ENCODE data around the gene GARIN5A. TPM values are rescaled to one million over a fixed set of nuclear protein-coding genes. Genes with fewer than 3 reads are reported as not detected.
A peak's percentile ranks its signal among the peaks of the same experiment; 100 is the strongest.

The GARIN5A gene
- total and polyA plus RNA-seq, 9 of the 15 experiments (the other 6 are each of a cell fraction or from before 2014, with no cell fraction given): 0.10 to 0.82 (median 0.23) TPM; not detected in 2

DNA sequence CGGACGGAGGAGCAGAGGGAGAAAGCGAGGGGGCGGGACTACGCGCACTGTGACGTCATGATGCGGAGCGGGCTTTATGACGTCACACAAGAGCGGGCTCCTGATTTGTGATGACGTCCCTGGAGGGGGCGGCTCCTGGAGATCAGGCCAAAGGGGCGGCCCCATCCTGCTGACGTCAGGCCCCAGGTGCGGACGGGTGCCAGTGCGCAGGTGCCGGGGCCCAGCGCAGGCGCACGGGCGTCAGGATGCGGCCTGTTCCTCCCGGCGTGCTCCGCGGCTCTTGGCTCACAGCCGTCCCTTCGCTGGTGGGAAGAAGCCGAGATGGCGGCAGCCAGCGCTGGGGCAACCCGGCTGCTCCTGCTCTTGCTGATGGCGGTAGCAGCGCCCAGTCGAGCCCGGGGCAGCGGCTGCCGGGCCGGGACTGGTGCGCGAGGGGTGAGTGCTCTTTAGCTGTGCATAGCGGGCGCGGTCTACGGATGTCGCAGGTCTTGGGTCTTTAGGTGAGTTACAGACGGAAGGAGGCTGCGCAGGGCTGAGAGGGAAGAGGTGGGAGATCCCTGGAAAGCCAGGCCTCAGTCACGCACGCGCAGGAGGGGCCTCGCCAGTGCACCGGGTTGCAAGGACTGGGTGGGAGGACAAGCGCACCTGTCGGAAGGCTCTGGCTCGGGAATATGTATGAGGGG lies at the start of gene GARIN5A, which contains the start of gene EMC10 (continued):
- TF ChIP-seq, protein P1, sequence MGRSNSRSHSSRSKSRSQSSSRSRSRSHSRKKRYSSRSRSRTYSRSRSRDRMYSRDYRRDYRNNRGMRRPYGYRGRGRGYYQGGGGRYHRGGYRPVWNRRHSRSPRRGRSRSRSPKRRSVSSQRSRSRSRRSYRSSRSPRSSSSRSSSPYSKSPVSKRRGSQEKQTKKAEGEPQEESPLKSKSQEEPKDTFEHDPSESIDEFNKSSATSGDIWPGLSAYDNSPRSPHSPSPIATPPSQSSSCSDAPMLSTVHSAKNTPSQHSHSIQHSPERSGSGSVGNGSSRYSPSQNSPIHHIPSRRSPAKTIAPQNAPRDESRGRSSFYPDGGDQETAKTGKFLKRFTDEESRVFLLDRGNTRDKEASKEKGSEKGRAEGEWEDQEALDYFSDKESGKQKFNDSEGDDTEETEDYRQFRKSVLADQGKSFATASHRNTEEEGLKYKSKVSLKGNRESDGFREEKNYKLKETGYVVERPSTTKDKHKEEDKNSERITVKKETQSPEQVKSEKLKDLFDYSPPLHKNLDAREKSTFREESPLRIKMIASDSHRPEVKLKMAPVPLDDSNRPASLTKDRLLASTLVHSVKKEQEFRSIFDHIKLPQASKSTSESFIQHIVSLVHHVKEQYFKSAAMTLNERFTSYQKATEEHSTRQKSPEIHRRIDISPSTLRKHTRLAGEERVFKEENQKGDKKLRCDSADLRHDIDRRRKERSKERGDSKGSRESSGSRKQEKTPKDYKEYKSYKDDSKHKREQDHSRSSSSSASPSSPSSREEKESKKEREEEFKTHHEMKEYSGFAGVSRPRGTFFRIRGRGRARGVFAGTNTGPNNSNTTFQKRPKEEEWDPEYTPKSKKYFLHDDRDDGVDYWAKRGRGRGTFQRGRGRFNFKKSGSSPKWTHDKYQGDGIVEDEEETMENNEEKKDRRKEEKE (IDR thresholded peaks at IDR 0.05; ENCODE audit: borderline replicate concordance in 1 of 2, control insufficient read depth in 1 of 2, low read depth in 2 of 2, low read length in 1 of 2): no peak
- peak; percentile 100 for TF ChIP-seq CREB1 (IDR thresholded peaks at IDR 0.05)
- TF ChIP-seq CREB1 (CRISPR knock-in tag; IDR thresholded peaks at IDR 0.05): peak; percentile 100
- TF ChIP-seq MAFG (tag; conservative IDR thresholded peaks at IDR 0.05): no peak
- TF ChIP-seq, protein P2, sequence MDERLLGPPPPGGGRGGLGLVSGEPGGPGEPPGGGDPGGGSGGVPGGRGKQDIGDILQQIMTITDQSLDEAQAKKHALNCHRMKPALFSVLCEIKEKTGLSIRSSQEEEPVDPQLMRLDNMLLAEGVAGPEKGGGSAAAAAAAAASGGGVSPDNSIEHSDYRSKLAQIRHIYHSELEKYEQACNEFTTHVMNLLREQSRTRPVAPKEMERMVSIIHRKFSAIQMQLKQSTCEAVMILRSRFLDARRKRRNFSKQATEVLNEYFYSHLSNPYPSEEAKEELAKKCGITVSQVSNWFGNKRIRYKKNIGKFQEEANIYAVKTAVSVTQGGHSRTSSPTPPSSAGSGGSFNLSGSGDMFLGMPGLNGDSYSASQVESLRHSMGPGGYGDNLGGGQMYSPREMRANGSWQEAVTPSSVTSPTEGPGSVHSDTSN (CRISPR knock-in tag; IDR thresholded peaks at IDR 0.05; ENCODE audit: low read depth): no peak
- TF ChIP-seq, protein P2 (tag; conservative IDR thresholded peaks at IDR 0.05; ENCODE audit: low read depth): no peak
- no peak for TF ChIP-seq ZNF644 (tag; IDR thresholded peaks at IDR 0.05; ENCODE audit: low read depth)
- TF ChIP-seq RNF2 (IDR thresholded peaks at IDR 0.05): no peak
- TF ChIP-seq, protein P3, sequence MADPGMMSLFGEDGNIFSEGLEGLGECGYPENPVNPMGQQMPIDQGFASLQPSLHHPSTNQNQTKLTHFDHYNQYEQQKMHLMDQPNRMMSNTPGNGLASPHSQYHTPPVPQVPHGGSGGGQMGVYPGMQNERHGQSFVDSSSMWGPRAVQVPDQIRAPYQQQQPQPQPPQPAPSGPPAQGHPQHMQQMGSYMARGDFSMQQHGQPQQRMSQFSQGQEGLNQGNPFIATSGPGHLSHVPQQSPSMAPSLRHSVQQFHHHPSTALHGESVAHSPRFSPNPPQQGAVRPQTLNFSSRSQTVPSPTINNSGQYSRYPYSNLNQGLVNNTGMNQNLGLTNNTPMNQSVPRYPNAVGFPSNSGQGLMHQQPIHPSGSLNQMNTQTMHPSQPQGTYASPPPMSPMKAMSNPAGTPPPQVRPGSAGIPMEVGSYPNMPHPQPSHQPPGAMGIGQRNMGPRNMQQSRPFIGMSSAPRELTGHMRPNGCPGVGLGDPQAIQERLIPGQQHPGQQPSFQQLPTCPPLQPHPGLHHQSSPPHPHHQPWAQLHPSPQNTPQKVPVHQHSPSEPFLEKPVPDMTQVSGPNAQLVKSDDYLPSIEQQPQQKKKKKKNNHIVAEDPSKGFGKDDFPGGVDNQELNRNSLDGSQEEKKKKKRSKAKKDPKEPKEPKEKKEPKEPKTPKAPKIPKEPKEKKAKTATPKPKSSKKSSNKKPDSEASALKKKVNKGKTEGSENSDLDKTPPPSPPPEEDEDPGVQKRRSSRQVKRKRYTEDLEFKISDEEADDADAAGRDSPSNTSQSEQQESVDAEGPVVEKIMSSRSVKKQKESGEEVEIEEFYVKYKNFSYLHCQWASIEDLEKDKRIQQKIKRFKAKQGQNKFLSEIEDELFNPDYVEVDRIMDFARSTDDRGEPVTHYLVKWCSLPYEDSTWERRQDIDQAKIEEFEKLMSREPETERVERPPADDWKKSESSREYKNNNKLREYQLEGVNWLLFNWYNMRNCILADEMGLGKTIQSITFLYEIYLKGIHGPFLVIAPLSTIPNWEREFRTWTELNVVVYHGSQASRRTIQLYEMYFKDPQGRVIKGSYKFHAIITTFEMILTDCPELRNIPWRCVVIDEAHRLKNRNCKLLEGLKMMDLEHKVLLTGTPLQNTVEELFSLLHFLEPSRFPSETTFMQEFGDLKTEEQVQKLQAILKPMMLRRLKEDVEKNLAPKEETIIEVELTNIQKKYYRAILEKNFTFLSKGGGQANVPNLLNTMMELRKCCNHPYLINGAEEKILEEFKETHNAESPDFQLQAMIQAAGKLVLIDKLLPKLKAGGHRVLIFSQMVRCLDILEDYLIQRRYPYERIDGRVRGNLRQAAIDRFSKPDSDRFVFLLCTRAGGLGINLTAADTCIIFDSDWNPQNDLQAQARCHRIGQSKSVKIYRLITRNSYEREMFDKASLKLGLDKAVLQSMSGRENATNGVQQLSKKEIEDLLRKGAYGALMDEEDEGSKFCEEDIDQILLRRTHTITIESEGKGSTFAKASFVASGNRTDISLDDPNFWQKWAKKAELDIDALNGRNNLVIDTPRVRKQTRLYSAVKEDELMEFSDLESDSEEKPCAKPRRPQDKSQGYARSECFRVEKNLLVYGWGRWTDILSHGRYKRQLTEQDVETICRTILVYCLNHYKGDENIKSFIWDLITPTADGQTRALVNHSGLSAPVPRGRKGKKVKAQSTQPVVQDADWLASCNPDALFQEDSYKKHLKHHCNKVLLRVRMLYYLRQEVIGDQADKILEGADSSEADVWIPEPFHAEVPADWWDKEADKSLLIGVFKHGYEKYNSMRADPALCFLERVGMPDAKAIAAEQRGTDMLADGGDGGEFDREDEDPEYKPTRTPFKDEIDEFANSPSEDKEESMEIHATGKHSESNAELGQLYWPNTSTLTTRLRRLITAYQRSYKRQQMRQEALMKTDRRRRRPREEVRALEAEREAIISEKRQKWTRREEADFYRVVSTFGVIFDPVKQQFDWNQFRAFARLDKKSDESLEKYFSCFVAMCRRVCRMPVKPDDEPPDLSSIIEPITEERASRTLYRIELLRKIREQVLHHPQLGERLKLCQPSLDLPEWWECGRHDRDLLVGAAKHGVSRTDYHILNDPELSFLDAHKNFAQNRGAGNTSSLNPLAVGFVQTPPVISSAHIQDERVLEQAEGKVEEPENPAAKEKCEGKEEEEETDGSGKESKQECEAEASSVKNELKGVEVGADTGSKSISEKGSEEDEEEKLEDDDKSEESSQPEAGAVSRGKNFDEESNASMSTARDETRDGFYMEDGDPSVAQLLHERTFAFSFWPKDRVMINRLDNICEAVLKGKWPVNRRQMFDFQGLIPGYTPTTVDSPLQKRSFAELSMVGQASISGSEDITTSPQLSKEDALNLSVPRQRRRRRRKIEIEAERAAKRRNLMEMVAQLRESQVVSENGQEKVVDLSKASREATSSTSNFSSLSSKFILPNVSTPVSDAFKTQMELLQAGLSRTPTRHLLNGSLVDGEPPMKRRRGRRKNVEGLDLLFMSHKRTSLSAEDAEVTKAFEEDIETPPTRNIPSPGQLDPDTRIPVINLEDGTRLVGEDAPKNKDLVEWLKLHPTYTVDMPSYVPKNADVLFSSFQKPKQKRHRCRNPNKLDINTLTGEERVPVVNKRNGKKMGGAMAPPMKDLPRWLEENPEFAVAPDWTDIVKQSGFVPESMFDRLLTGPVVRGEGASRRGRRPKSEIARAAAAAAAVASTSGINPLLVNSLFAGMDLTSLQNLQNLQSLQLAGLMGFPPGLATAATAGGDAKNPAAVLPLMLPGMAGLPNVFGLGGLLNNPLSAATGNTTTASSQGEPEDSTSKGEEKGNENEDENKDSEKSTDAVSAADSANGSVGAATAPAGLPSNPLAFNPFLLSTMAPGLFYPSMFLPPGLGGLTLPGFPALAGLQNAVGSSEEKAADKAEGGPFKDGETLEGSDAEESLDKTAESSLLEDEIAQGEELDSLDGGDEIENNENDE (IDR thresholded peaks at IDR 0.05; ENCODE audit: low read depth, low read length): no peak
- peak; percentile 92 for TF ChIP-seq NFRKB (IDR thresholded peaks at IDR 0.05; ENCODE audit: low read depth)
